GM12875 (cell line): ENCODE measurements around the gene PRR19.

Source experiments
- H3K4me3 ChIP-seq: one replicate; pipeline ENCODE4 v1.5.1; 2011; ENCODE audit warnings: low read depth, low read length, control low read depth
- CTCF ChIP-seq: IDR thresholded peaks from 2 replicates; pipeline ENCODE4 v1.5.1; 2011; ENCODE audit warnings: low read depth, mild to moderate bottlenecking, control low read depth, inconsistent platforms, low read length, moderate library complexity, borderline replicate concordance; ENCODE audit not compliant: insufficient read depth

Gene PRR19

GRCh38 chr19:42356686-42357085 is 54.8 kb downstream of the PRR19 start:
- H3K4me3 ChIP-seq, result no peak overlapping the region
- no peak for TF ChIP-seq CTCF

DNA sequence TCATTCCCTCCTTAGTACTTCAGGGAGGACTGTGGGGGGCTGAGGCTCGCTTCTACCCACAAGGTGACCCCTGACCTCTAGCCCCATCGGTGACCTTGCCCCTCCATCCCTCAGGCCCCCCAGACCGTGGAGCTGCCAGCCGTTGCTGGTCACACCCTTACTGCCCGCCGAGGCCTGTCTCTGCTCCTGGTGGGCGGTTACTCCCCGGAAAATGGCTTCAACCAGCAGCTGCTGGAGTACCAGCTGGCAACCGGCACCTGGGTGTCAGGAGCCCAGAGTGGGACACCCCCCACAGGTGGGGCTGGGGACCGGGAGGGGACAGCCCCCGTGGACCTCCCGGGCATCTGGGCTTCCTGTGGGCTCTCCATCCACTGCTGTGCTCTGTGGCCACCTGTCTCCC is 55.4 kb downstream of the PRR19 start:
- no peak for TF ChIP-seq CTCF
- H3K4me3 ChIP-seq, result no peak overlapping the region
